HG03558 (cell line): ENCODE results near the gene ACOXL.
"Not testable (repeated sequence)": the region's sequence is repeated elsewhere in the genome, so short reads cannot be mapped to it uniquely, and the experiment has no call there.

Experiments used
- ATAC-seq: cut with Tn5 transposase; IDR thresholded peaks from one replicate; pipeline ENCODE4 v1.9.1; 2021; ENCODE audit warnings: moderate number of reproducible peaks; ENCODE audit not compliant: unreplicated experiment; ENCODE audit errors: extremely low read depth

The ACOXL gene

DNA sequence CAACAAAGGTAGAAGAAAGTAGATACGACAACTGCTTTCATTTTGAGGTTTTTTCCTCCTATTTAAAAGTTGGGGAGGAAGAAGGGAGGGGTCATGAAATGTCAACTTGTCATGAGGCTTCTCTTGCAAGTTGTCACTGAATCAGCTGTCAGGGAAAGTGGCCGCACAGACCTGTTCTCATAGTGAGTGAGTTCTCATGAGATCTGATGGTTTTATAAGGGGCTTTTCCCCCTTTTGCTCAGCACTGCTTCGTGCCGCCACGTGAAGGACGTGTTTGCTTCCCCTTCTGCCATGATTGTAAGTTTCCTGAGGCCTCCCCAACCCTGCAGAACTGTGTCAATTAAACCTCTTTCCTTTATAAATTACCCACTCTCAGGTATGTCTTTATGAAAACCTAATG, 312.9 kb downstream of the ACOXL start:
- ATAC-seq, result not testable (repeated sequence)

- ATAC-seq, result no peak
Observed at GRCh38 chr2:111045771-111046444, 313.5 kb downstream of the ACOXL start.

DNA sequence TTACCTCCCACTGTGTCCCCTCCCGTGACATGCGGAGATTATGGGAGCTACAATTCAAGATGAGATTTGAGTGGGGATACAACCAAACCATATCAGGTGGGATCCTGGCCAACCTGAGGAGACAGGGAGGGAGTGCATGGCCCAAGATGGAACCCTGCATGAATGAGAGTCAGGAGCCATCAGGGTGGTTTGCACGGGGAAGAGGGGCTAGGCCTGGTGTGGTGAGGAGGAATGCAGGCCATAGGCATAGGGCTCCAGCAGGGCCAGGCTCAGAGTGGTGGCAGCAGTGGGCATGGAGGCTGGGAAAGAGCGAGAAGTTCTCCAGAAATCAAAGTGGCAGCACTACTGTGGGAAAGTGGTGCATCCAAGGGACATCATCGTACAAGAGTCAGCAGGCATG, 314.3 kb downstream of the ACOXL start:
- no peak for ATAC-seq

DNA sequence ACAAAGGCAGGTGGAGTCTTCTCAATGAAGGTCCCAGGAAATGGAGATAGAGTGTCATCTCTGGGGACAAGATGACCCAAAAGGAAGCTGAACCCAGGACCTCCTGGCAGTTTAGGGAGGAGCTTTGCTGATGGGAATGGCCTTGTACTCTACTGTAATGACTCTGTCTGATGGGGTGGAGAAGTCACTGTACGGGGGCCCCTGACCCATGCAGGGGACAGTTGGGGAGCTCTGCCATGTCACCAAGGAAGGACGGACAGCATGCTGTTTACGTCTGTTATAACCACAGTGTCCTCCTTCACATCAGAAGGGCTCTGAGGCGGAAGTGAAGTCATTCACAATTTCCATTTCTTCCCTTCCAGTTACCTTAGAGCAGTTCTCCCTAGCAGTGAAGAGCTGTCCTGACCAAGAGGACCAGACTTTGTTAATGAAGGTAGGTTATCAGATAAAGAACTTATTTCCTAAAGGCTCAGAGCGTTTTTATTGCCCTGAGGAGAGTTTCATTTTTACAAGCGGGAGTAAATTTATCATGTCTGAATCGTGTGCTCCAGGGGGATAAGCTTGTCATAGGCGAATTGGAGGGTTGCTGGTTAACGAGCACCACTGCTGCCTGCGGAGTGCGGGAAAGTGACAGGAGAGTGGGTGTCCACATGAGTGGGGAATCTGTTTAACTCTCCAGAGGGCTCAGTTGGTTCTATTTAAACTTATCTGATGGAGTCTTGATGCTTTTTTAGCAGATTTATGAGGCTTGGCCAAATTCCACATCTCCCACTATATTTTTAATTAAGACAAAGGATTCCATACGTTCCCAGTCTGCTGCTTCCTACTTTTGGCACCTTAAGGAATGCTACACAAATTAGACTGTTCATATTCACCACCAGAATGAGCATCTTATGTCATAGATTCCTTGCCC, 316.7 kb downstream of the ACOXL start:
- ATAC-seq, result no peak

DNA sequence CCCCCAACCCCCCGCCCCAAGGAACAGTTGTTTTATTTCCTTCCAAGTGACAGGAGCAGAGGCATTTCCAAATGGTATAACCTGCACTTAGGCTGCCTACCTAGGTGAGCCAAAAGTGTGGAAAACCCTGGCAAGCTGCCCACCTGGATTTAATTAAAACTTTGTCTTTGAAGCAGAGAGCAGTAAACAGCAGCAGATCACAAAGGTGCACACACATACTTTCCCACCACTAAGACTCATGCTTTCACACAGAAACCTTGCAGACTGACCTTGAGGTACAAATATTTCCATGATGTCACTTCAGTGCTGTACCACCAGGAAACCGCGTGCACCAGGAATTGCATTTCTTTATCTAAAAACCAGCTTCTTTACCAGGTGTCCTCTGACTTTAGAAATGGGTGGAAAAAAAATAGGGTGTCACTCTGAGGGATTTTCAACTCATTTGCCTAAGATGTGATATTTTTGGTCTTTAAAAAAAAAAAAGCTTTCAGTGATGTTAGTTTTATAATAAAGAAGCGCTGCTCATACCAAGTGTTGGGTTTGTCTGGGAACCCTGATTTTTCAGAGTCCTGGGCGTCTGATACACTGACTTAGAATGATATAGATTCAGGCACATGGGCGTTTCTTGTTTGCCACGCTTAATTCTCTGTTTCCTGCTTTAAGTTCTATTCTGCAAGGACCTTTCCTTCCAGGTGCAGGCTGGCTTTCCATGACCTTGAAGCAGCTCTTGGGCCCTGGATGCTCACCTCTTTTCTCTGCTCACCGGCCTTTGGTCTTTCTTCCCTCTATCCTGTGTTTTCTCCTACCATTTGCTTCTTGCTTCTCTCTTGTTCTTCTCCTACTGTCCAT, 317.6 kb downstream of the ACOXL start:
- peak; percentile 83 for ATAC-seq

GRCh38 chr2:111050701-111051376, 318.5 kb downstream of the ACOXL start:
- ATAC-seq, result no peak

DNA sequence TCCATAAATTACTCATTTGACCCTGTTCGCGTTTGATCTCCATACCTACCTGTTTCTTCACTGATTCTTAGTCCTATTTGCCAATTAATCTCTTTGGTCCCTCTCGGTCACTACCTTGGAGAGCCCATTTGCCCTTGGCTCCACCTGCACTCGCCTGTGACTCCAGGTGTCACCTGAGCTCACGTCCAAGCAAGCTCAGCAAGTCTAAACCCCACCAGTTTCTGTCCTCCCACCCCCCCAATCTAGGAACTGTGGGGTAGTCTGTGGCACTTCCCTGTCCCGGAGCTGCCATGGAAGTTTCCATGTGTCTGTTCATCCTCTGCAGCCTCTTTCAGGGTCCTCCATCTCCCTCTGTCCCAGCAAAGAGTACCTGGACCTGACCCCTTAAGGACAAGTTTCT, 320.2 kb downstream of the ACOXL start:
- no peak for ATAC-seq

DNA sequence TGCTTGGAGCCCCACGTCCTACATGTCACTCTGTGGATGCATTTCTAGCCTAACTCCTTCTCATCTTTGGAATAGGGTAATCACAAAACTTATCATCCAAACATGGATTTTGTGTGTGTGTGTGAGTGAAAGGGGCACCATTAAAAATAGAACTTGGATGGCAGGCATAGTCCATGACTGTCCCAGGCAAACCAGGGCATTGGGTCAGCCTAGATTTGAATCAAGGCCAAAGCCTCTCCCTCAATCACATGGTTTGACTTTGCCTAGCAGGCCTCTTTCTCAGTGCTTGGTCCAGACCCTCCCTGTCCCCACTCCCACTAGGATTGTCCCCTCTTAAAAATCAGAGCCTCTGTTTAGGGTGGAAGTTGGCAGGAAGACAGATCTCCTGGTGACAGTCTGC, 320.9 kb downstream of the ACOXL start:
- no peak for ATAC-seq

DNA sequence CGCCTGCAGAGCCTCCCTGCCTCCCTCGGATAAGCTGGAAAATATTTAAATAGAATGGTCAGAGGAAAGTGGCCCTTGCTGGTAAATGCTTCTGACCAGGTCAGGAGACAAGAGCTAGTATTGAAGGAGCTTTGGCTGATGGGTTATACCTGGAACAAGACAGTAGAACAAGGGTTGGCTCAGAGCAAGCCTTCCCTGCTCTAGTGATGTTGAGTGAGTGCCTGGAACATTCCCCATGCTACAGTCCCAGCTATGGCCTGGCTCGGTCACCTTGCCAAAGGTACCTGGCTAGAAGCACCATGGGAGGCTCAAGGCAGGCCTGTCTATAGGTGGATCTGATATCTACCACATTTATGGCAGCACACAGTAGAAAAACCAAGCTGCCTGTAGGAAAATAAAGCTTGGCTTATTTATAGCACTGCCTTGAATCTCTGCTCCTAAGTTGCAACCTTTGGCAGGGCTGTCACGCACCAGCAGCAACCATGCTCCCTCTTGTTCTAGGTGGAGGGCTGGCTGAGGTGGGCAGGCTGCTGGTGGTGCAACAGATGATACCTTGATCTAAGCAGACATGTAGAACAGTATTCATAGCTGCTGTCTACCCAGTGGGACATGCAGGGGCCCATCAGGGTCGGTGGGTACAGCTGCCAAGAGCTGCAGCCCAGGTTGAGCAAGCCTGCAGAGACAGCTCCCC, 321.6 kb downstream of the ACOXL start:
- ATAC-seq, result no peak

GRCh38 chr2:111054791-111055691, 322.7 kb downstream of the ACOXL start:
- ATAC-seq, result peak; percentile 72

GRCh38 chr2:111055735-111056134, 323.4 kb downstream of the ACOXL start:
- ATAC-seq, result no peak

- ATAC-seq, result no peak
Observed at GRCh38 chr2:111057045-111057444, 324.7 kb downstream of the ACOXL start.

DNA sequence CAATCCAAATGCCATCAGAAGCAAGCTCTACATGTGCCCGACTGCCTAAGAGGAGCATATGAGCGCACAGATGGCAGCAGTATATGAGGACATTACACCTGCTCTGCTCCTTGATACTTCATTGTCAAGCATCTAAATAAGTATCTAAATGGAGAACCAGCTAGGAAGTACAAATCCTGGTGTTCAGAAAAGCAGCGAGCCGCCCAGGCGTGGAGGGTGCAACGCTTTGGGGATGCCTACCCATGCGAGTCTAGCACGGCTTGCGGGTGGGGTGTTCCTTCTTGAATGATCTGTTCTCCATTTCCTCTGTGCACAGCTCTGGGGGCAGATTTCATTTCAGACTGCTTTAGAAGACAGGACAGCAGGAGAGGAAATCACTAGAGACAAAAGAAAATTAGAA, 325.3 kb downstream of the ACOXL start:
- no peak for ATAC-seq

DNA sequence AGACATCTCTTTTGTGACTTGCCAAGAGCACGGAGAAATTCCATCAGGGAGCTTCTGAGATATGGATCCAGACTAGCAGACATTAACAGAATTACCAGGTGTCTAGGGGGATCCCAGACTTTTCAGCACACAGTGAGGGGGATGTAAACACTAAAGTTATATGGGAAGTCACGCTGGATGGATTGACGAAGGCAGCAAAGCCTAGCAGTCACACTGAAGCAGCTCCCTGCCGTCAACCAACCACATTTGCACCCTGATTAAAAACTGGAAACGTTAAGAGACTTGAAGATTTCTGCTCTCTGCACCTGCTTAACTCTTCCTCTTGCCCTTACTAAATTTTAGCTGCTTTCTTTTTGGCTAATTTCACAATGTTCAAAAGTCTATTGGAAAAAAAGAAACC, 325.9 kb downstream of the ACOXL start:
- no peak for ATAC-seq

DNA sequence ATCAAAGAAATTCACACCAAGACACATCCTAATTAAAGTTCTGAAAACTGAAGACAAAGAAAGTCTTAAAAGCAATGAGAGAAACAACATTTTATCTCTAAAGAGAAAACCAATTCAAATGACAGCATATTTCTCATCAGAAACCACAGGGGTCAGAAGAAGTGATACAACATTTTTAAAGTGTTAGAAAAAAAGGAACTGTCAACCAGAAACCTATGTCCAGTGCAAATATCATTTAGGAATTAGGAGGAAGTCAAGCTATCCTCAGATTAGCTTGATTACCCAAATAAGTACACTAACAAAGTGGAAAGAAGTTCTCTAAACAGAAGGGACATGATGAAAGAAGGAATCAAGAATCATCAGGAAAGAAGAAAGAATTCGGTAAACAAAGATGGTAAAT, 328.8 kb downstream of the ACOXL start:
- no peak for ATAC-seq

GRCh38 chr2:111062417-111062816, 330.0 kb downstream of the ACOXL start:
- no peak for ATAC-seq

DNA sequence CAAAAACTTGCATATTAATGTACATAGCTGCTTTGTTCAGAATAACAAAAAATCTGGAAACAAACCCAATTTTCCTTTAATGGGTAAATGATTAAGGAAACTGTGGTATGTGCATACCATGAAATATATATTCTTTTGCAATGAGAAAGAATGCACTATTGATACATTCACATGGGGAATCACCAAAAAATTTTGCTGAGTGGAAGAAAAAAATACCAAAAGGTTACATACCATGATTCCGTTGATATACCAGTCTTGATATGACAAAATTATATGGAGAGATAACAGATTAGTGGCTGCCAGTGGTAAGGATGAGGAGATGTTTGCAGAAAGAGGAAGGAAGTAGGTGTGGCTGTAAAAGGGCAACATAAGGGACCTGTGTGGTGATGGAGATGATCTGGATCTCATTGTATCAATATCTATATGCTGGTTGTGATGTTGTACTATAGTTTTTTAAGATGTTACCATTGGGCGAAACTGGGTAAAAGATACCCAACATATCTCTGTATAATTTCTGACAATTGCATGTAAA, 333.8 kb downstream of the ACOXL start:
- no peak for ATAC-seq

GRCh38 chr2:111068435-111069058, 336.2 kb downstream of the ACOXL start:
- ATAC-seq, result no peak
